Measurements from ENCODE around the gene EGLN3. TPM values are rescaled to one million over a fixed set of nuclear protein-coding genes. Genes with fewer than 3 reads are reported as not detected.

EGLN3 gene
- total and polyA plus RNA-seq, 2 of the 13 experiments (the other 11 are each of a cell fraction or from before 2014, with no cell fraction given) = 0.18 to 27.3 TPM

GRCh38 chr14:33950320-33951182, at the start of gene EGLN3 (continued):
- TF ChIP-seq, protein P1, sequence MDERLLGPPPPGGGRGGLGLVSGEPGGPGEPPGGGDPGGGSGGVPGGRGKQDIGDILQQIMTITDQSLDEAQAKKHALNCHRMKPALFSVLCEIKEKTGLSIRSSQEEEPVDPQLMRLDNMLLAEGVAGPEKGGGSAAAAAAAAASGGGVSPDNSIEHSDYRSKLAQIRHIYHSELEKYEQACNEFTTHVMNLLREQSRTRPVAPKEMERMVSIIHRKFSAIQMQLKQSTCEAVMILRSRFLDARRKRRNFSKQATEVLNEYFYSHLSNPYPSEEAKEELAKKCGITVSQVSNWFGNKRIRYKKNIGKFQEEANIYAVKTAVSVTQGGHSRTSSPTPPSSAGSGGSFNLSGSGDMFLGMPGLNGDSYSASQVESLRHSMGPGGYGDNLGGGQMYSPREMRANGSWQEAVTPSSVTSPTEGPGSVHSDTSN (CRISPR knock-in tag; IDR thresholded peaks at IDR 0.05) = peak; percentile 70; the same call in 1 of the 2 replicates
- TF ChIP-seq TOPORS (CRISPR knock-in tag; IDR thresholded peaks at IDR 0.05) (peak; percentile 29; the same call in 1 of the 2 replicates), SRSF9 (IDR thresholded peaks at IDR 0.05; ENCODE audit: borderline replicate concordance, insufficient read depth, low read depth, low read length, poor library complexity, severe bottlenecking) (no peak), ZNF839 (CRISPR knock-in tag; IDR thresholded peaks at IDR 0.05; ENCODE audit: borderline replicate concordance) (peak; percentile 87; the same call in 1 of the 2 replicates), ZNF784 (CRISPR knock-in tag; IDR thresholded peaks at IDR 0.05; ENCODE audit: borderline replicate concordance) (no peak), TCF12 (IDR thresholded peaks at IDR 0.05) (no peak), TCF12 (CRISPR knock-in tag; IDR thresholded peaks at IDR 0.05) (no peak), ZNF614 (CRISPR knock-in tag; IDR thresholded peaks at IDR 0.05; ENCODE audit: borderline replicate concordance) (no peak), ZNF549 (CRISPR knock-in tag; IDR thresholded peaks at IDR 0.05) (no peak), SRSF1 (optimal IDR thresholded peaks at IDR 0.05; ENCODE audit: low read depth, low read length) (no peak), ZNF331 (CRISPR knock-in tag; IDR thresholded peaks at IDR 0.05) (peak; percentile 35; the same call in 1 of the 2 replicates), ZNF335 (CRISPR knock-in tag; IDR thresholded peaks at IDR 0.05) (peak; percentile 88; the same call in 1 of the 2 replicates), ZNF788 (CRISPR knock-in tag; IDR thresholded peaks at IDR 0.05; ENCODE audit: borderline replicate concordance) (peak; percentile 81; the same call in 1 of the 2 replicates), NPAS2 (CRISPR knock-in tag; IDR thresholded peaks at IDR 0.05; ENCODE audit: borderline replicate concordance) (no peak), ZNF772 (CRISPR knock-in tag; IDR thresholded peaks at IDR 0.05) (no peak; the same call in 1 of the 2 replicates), FOXO4 (CRISPR knock-in tag; conservative IDR thresholded peaks at IDR 0.05) (no peak), ZSCAN21 (CRISPR knock-in tag; IDR thresholded peaks at IDR 0.05; ENCODE audit: borderline replicate concordance) (0 out of 2 replicates have a peak, but pooled peaks have one; percentile 40)
- TF ChIP-seq, protein P2, sequence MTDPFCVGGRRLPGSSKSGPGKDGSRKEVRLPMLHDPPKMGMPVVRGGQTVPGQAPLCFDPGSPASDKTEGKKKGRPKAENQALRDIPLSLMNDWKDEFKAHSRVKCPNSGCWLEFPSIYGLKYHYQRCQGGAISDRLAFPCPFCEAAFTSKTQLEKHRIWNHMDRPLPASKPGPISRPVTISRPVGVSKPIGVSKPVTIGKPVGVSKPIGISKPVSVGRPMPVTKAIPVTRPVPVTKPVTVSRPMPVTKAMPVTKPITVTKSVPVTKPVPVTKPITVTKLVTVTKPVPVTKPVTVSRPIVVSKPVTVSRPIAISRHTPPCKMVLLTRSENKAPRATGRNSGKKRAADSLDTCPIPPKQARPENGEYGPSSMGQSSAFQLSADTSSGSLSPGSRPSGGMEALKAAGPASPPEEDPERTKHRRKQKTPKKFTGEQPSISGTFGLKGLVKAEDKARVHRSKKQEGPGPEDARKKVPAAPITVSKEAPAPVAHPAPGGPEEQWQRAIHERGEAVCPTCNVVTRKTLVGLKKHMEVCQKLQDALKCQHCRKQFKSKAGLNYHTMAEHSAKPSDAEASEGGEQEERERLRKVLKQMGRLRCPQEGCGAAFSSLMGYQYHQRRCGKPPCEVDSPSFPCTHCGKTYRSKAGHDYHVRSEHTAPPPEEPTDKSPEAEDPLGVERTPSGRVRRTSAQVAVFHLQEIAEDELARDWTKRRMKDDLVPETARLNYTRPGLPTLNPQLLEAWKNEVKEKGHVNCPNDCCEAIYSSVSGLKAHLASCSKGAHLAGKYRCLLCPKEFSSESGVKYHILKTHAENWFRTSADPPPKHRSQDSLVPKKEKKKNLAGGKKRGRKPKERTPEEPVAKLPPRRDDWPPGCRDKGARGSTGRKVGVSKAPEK (CRISPR knock-in tag; IDR thresholded peaks at IDR 0.05; ENCODE audit: borderline replicate concordance) = no peak; the same call in 1 of the 2 replicates
- TF ChIP-seq, protein P3, sequence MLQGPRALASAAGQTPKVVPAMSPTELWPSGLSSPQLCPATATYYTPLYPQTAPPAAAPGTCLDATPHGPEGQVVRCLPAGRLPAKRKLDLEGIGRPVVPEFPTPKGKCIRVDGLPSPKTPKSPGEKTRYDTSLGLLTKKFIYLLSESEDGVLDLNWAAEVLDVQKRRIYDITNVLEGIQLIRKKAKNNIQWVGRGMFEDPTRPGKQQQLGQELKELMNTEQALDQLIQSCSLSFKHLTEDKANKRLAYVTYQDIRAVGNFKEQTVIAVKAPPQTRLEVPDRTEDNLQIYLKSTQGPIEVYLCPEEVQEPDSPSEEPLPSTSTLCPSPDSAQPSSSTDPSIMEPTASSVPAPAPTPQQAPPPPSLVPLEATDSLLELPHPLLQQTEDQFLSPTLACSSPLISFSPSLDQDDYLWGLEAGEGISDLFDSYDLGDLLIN (CRISPR knock-in tag; IDR thresholded peaks at IDR 0.05; ENCODE audit: borderline replicate concordance) = 0 out of 2 replicates have a peak, but pooled peaks have one; percentile 17
